ENCODE data around the gene CCDC179.

CCDC179 gene

GRCh38 chr11:22890227-22890626 lies 30.0 kb upstream of the CCDC179 start:
- H3K9me3 ChIP-seq = no peaks in the 10 kb centered on the region
- H3K27me3 ChIP-seq = no peaks in the 10 kb centered on the region
- H3K36me3 ChIP-seq = no peaks in the 10 kb centered on the region
- no peak overlapping the region for H3K27ac ChIP-seq
- no peaks in the 10 kb centered on the region for H3K4me1 ChIP-seq (ENCODE audit: control insufficient read depth in 1 of 2, insufficient read depth in 1 of 2, low read depth in 1 of 2, low read length in 1 of 2)
- no peak for TF ChIP-seq CTCF (IDR thresholded peaks at IDR 0.05)
- H3K4me3 ChIP-seq (ENCODE audit: low read depth in 1 of 2, low read length in 1 of 2) = no peak overlapping the region

GRCh38 chr11:22884217-22884616 lies 23.9 kb upstream of the CCDC179 start:
- H3K27me3 ChIP-seq = no peaks in the 10 kb centered on the region
- H3K4me3 ChIP-seq (ENCODE audit: low read depth in 1 of 2, low read length in 1 of 2) = no peak overlapping the region
- H3K4me1 ChIP-seq (ENCODE audit: control insufficient read depth in 1 of 2, insufficient read depth in 1 of 2, low read depth in 1 of 2, low read length in 1 of 2) = no peaks in the 10 kb centered on the region
- TF ChIP-seq CTCF (IDR thresholded peaks at IDR 0.05) = no peak
- H3K27ac ChIP-seq = no peak overlapping the region
- H3K36me3 ChIP-seq = no peaks in the 10 kb centered on the region
- H3K9me3 ChIP-seq = no peaks in the 10 kb centered on the region

- Histone ChIP-seq H3K4me3 (ENCODE audit: low read depth in 1 of 2, low read length in 1 of 2) (no peak overlapping the region), H3K27me3 (no peaks in the 10 kb centered on the region), H3K4me1 (ENCODE audit: control insufficient read depth in 1 of 2, insufficient read depth in 1 of 2, low read depth in 1 of 2, low read length in 1 of 2) (no peaks in the 10 kb centered on the region), H3K27ac (no peak overlapping the region), H3K36me3 (no peaks in the 10 kb centered on the region), H3K9me3 (no peaks in the 10 kb centered on the region)
- TF ChIP-seq CTCF (IDR thresholded peaks at IDR 0.05) = no peak
Measured at GRCh38 chr11:22879630-22880029, 19.4 kb upstream of the CCDC179 start.

GRCh38 chr11:22878604-22879003 lies 18.3 kb upstream of the CCDC179 start:
- Histone ChIP-seq H3K4me1 (ENCODE audit: control insufficient read depth in 1 of 2, insufficient read depth in 1 of 2, low read depth in 1 of 2, low read length in 1 of 2) (no peaks in the 10 kb centered on the region), H3K27me3 (no peaks in the 10 kb centered on the region), H3K36me3 (no peaks in the 10 kb centered on the region), H3K9me3 (no peaks in the 10 kb centered on the region), H3K4me3 (ENCODE audit: low read depth in 1 of 2, low read length in 1 of 2) (no peak overlapping the region), H3K27ac (no peak overlapping the region)
- TF ChIP-seq CTCF (IDR thresholded peaks at IDR 0.05) = no peak

- Histone ChIP-seq H3K36me3 (no peaks in the 10 kb centered on the region), H3K9me3 (no peaks in the 10 kb centered on the region), H3K27me3 (no peaks in the 10 kb centered on the region), H3K4me3 (ENCODE audit: low read depth in 1 of 2, low read length in 1 of 2) (no peak overlapping the region), H3K4me1 (ENCODE audit: control insufficient read depth in 1 of 2, insufficient read depth in 1 of 2, low read depth in 1 of 2, low read length in 1 of 2) (no peaks in the 10 kb centered on the region), H3K27ac (no peak overlapping the region)
- TF ChIP-seq CTCF (IDR thresholded peaks at IDR 0.05) = no peak
Measured at GRCh38 chr11:22878039-22878438, 17.8 kb upstream of the CCDC179 start.

- Histone ChIP-seq H3K36me3 (no peaks in the 10 kb centered on the region), H3K27ac (no peak overlapping the region), H3K4me1 (ENCODE audit: control insufficient read depth in 1 of 2, insufficient read depth in 1 of 2, low read depth in 1 of 2, low read length in 1 of 2) (no peaks in the 10 kb centered on the region), H3K9me3 (no peaks in the 10 kb centered on the region), H3K4me3 (ENCODE audit: low read depth in 1 of 2, low read length in 1 of 2) (no peak overlapping the region), H3K27me3 (no peaks in the 10 kb centered on the region)
- no peak for TF ChIP-seq CTCF (IDR thresholded peaks at IDR 0.05)
Measured at GRCh38 chr11:22875869-22876473, 15.7 kb upstream of the CCDC179 start.
